WTC11 (cell line): Measurements from ENCODE around the gene SPDEF. TPM values are rescaled to one million over a fixed set of nuclear protein-coding genes. Genes with fewer than 3 reads are reported as not detected.
A peak's percentile ranks its signal among the peaks of the same experiment; 100 is the strongest.

Experiments
- ATAC-seq: fragments of 200-7000 bp; cut with Tn5 transposase; 2 replicates; pipeline ENCODE4 v1.10.0; 2021; ENCODE audit warnings: mild to moderate bottlenecking, moderate library complexity
- CTCF ChIA-PET: fragments of 300-600 bp; sonication (Branson Sonifier 250); formaldehyde crosslinking; loops from one replicate; lab custom pipeline; 2021; ENCODE audit warnings: antibody characterized with exemption; lab: Charles Lee
- POLR2A ChIA-PET: fragments of 350-600 bp; sonication (Branson Sonifier 250); formaldehyde crosslinking; loops from one replicate; lab custom pipeline; 2021; ENCODE audit warnings: antibody characterized with exemption; lab: Charles Lee
- DNase-seq: peaks from one replicate; pipeline ENCODE4 v3.0.0; 2021; ENCODE audit warnings: low spot score
- H3K27ac Mint-ChIP-seq: 2 replicates; pipeline ENCODE4 v1.8.0; 2021; ENCODE audit warnings: mixed read lengths
- H3K27me3 Mint-ChIP-seq: 2 replicates; pipeline ENCODE4 v1.8.0; 2021; ENCODE audit warnings: low read depth, mild to moderate bottlenecking, moderate library complexity, mixed read lengths
- H3K36me3 Mint-ChIP-seq: 2 replicates; pipeline ENCODE4 v1.8.0; 2021; ENCODE audit warnings: mixed read lengths
- H3K4me1 Mint-ChIP-seq: 2 replicates; pipeline ENCODE4 v1.8.0; 2022; ENCODE audit warnings: mixed read lengths
- H3K4me3 Mint-ChIP-seq: 2 replicates; pipeline ENCODE4 v1.8.0; 2021; ENCODE audit warnings: mild to moderate bottlenecking, moderate library complexity, mixed read lengths
- H3K9me3 Mint-ChIP-seq: 2 replicates; pipeline ENCODE4 v1.8.0; 2021; ENCODE audit warnings: mixed read lengths
- ATF1 ChIP-seq: sonication (generic); formaldehyde crosslinking; IDR thresholded peaks from 2 replicates; pipeline ENCODE4 v1.8.1; 2023; ENCODE audit warnings: mild to moderate bottlenecking, moderate library complexity, missing genetic modification reagents
- ETV6 ChIP-seq: sonication (generic); formaldehyde crosslinking; IDR thresholded peaks from 2 replicates; pipeline ENCODE4 v1.8.1; 2022; ENCODE audit warnings: mild to moderate bottlenecking, missing genetic modification reagents
- NFATC4 ChIP-seq: fragments of 250-450 bp; sonication (Bioruptor Pico); IDR thresholded peaks from 2 replicates; pipeline ENCODE4 v1.9.0; 2021; ENCODE audit warnings: mild to moderate bottlenecking
- NFYB ChIP-seq: sonication (generic); formaldehyde crosslinking; conservative IDR thresholded peaks from 2 replicates; pipeline ENCODE4 v1.8.0; 2022; ENCODE audit warnings: low read depth, missing genetic modification reagents
- PRDM15 ChIP-seq: sonication (generic); formaldehyde crosslinking; IDR thresholded peaks from 2 replicates; pipeline ENCODE4 v1.8.0; 2022; ENCODE audit warnings: missing genetic modification reagents
- RELA ChIP-seq: sonication (generic); formaldehyde crosslinking; IDR thresholded peaks from 2 replicates; pipeline ENCODE4 v1.8.1; 2022; ENCODE audit warnings: missing genetic modification reagents, mild to moderate bottlenecking, borderline replicate concordance
- SMAD4 ChIP-seq: sonication (generic); formaldehyde crosslinking; IDR thresholded peaks from 2 replicates; pipeline ENCODE4 v1.8.0; 2022; ENCODE audit warnings: mild to moderate bottlenecking, missing genetic modification reagents
- TCF7 ChIP-seq: sonication (generic); formaldehyde crosslinking; IDR thresholded peaks from 2 replicates; pipeline ENCODE4 v1.8.0; 2022; ENCODE audit warnings: mild to moderate bottlenecking, low read depth, missing genetic modification reagents, moderate library complexity
- ZNF121 ChIP-seq: sonication (generic); formaldehyde crosslinking; IDR thresholded peaks from 2 replicates; pipeline ENCODE4 v1.8.0; 2023; ENCODE audit warnings: missing genetic modification reagents
- total RNA-seq: library from RNA; stranded (reverse); gene quantifications from 3 replicates; pipeline ENCODE4 v1.2.3, GENCODE V29; 2021
- TF ChIP-seq, protein P1 (sequence below): fragments of 250-450 bp; sonication (Bioruptor Pico); IDR thresholded peaks from 2 replicates; pipeline ENCODE4 v2.1.2; 2022; ENCODE audit warnings: mild to moderate bottlenecking, moderate library complexity

The SPDEF gene
- total RNA-seq, 1 experiment from 2014 or later, result 0.72 TPM

DNA sequence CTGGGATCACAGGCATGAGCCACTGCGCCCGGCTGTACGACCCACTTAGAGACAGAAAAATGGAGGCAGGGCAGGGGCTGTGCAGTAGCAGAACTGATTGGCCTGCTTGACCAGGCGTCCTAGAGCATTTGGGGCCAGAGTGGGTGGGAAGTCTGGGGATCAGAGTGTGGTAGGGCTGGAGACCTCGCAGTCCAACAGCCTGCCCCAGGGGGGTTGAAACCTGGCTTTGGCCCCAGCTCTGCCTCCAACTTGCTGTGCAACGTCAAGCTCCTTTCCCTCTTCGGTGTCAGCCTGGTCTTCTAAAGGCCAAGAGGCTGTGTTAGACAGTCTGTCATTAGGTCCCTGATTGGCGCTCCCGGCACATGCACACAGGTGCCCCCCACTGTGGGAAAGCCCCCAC, 15.3 kb upstream of the SPDEF start:
- no peaks in the 10 kb centered on the region for H3K9me3 Mint-ChIP-seq
- H3K27me3 Mint-ChIP-seq, result no peaks in the 10 kb centered on the region; the same call in 1 of the 2 replicates
- H3K4me1 Mint-ChIP-seq, result peaks cover 21% of the 10 kb centered on the region
- no peaks in the 10 kb centered on the region for H3K36me3 Mint-ChIP-seq
- TF ChIP-seq TCF7 (CRISPR knock-in tag) (0 out of 2 replicates have a peak, but pooled peaks have one; percentile 40), NFATC4 (CRISPR knock-in tag) (no peak)
- ATAC-seq (no peak), DNase-seq (no peak)
- ChIA-PET CTCF (interaction anchor here (0.7 to 1.6 kb wide), 3 partner anchors 38 to 124 kb away, joined by 4 to 6 read pairs (median 5); no protein-coding TSS in a partner anchor), POLR2A (no interaction called here)
- H3K4me3 Mint-ChIP-seq, result no peak overlapping the region
- H3K27ac Mint-ChIP-seq, result 0 out of 2 replicates have a peak overlapping the region, but pooled peaks have one; percentile 8

DNA sequence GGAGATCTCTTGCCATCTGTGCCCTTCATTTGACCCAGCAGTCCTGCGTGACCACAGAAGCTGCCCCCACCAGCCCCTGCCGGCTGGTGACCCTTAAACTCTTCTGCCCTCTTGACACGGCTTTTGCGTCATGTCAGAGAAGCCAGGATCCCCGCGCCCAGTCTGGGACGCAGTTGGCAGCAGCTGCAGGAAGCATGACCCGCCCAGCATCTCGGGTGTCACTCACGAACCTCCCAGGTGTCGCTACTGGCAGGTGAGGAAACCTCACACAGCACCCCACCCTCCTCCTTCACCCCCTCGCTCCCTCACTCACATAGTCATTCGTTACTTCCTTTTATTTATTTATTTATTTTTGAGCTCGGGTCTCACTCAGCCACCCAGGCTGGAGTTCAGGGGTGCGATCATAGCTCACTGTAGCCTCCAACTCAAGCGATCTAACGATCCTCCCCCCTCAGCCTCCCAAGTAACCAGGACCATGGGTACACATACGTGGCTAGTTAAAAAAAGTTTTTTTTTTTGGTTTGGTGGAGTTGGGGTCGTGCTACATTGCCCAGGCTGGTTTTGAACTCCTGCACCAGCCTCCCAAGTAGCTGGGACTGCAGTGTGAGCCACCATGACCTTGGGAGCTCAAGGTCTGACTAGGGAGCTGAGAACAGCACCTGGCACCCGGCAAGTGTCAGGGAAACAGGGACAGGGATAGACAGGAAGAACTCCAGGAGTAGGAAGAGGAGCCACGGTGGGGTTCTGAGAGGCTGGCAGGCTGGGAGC, 14.1 kb upstream of the SPDEF start:
- TF ChIP-seq ZNF121 (CRISPR knock-in tag) (peak; percentile 67; the same call in 1 of the 2 replicates), NFYB (CRISPR knock-in tag) (no peak)
- TF ChIP-seq, all 79 proteins: peak for 1
- H3K27ac Mint-ChIP-seq, result no peak overlapping the region

GRCh38 chr6:34569361-34569973, 13.3 kb upstream of the SPDEF start:
- Mint-ChIP-seq H3K4me1 (peaks cover 15% of the 10 kb centered on the region), H3K4me3 (no peak overlapping the region), H3K27me3 (no peaks in the 10 kb centered on the region; the same call in 1 of the 2 replicates), H3K27ac (no peak overlapping the region), H3K36me3 (no peaks in the 10 kb centered on the region), H3K9me3 (no peaks in the 10 kb centered on the region)
- ATAC-seq (no peak), DNase-seq (no peak)
- POLR2A ChIA-PET, result no interaction called here
- no peak for TF ChIP-seq RELA (CRISPR knock-in tag)
- no peak for TF ChIP-seq ETV6 (CRISPR knock-in tag)
- TF ChIP-seq ATF1 (CRISPR knock-in tag), result no peak
- CTCF ChIA-PET, result interaction anchor here (1.4 to 1.7 kb wide), 2 partner anchors 15 to 108 kb away, joined by 4 read pairs; no protein-coding TSS in a partner anchor

More for the DNA sequence above, 14.1 kb upstream of the SPDEF start:
- no peak for DNase-seq
- no peak overlapping the region for H3K4me3 Mint-ChIP-seq
- no peak for ATAC-seq
- H3K4me1 Mint-ChIP-seq, result peaks cover 21% of the 10 kb centered on the region
- ChIA-PET CTCF (interaction anchor here (1.0 to 1.7 kb wide), 3 partner anchors 16 to 110 kb away, joined by 4 to 6 read pairs (median 4); no protein-coding TSS in a partner anchor), POLR2A (interaction anchor here (0.7 kb wide), 1 partner anchor 25 kb away, joined by 3 read pairs; no protein-coding TSS in a partner anchor)
- H3K36me3 Mint-ChIP-seq, result no peaks in the 10 kb centered on the region
- no peaks in the 10 kb centered on the region for H3K9me3 Mint-ChIP-seq
- H3K27me3 Mint-ChIP-seq, result no peaks in the 10 kb centered on the region; the same call in 1 of the 2 replicates

DNA sequence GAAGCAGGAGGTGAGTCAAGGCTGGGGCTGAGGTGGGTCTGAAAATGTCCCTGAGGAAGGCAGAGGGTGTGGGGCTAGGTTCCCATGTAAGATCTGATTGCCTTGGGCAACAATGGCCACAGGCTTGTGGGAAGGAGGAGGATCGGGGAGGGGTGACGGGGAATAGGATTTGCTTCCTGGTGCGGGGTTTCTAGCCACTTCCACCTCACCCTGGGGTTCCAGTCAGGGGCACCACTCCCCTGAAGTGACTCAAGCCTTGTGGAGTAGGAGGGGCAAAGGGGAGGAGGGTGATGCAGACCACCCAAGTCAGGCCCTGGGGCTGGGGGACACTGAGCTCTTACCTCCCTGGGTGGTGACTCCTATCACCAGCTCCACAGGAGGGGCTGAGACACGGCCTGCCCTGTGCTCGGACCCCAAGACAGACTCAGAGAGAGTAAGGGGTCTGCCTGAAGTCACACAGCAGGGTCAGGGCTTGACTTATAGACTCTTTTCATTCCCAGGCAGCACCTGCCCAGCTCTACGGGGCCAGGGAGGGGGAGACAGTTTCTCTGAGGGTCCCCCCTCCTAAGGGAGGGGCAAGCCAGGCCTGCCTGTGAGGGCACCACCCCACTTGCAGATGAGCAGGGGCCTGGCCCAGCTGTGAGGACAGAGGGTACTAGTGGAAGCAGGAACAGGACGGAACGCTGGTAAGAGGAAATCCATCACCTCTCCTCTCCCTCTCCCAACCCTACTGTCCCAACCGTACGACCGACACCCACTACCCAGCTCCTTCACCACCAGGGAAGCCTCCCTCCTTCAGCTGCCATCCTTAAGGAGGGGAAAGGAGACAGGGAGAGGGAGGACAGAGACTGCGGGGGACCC, 12.4 kb upstream of the SPDEF start:
- Mint-ChIP-seq H3K36me3 (no peaks in the 10 kb centered on the region), H3K27ac (peak overlapping the region; percentile 45; the same call in 1 of the 2 replicates), H3K4me1 (peaks cover 13% of the 10 kb centered on the region), H3K9me3 (no peaks in the 10 kb centered on the region), H3K4me3 (no peak overlapping the region), H3K27me3 (no peaks in the 10 kb centered on the region; the same call in 1 of the 2 replicates)
- TF ChIP-seq SMAD4 (CRISPR knock-in tag) (no peak), PRDM15 (CRISPR knock-in tag) (no peak), ZNF121 (CRISPR knock-in tag) (no peak)
- TF ChIP-seq, protein P1, sequence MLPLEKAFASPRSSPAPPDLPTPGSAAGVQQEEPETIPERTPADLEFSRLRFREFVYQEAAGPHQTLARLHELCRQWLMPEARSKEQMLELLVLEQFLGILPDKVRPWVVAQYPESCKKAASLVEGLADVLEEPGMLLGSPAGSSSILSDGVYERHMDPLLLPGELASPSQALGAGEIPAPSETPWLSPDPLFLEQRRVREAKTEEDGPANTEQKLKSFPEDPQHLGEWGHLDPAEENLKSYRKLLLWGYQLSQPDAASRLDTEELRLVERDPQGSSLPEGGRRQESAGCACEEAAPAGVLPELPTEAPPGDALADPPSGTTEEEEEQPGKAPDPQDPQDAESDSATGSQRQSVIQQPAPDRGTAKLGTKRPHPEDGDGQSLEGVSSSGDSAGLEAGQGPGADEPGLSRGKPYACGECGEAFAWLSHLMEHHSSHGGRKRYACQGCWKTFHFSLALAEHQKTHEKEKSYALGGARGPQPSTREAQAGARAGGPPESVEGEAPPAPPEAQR (CRISPR knock-in tag), result no peak
- ATAC-seq (no peak), DNase-seq (no peak)
- POLR2A ChIA-PET, result no interaction called here
- CTCF ChIA-PET, result interaction anchor here (1.0 to 1.7 kb wide), 4 partner anchors 14 to 110 kb away, joined by 4 to 5 read pairs (median 4); no protein-coding TSS in a partner anchor
